OCI-LY7 (cell line): Measurements from ENCODE around the gene SLC15A5.

Experiments
- CTCF ChIP-seq: fragments of 200-600 bp; sonication (generic); conservative IDR thresholded peaks from 2 replicates; pipeline ENCODE4 v1.5.1; 2014; ENCODE audit warnings: mild to moderate bottlenecking, antibody characterized with exemption, low read length, moderate library complexity, mixed read lengths
- EZH2phosphoT487 ChIP-seq: fragments of 200-600 bp; sonication (generic); IDR thresholded peaks from 2 replicates; pipeline ENCODE4 v1.6.1; 2018; ENCODE audit warnings: low read depth, borderline replicate concordance, mild to moderate bottlenecking, mixed run types, antibody characterized with exemption, low read length, moderate library complexity, mixed read lengths

- TF ChIP-seq CTCF (no peak), EZH2phosphoT487 (no peak)
These were observed 79.9 kb downstream of the SLC15A5 start for GRCh38 chr12:16197600-16197999.
